Heart left ventricle (tissue), 16 donors: Measurements from ENCODE around the gene ZBTB20. TPM values are rescaled to one million over a fixed set of nuclear protein-coding genes. Genes with fewer than 3 reads are reported as not detected.

ENCODE experiments used
- ATAC-seq, 4 donors: fragments of 200-7000 bp; cut with Tn5 transposase; one replicate each; pipeline ENCODE4 v1.9.1; 2020 to 2022; ENCODE audit warnings: moderate library complexity in 4 of 4, mild to moderate bottlenecking in 3 of 4, moderate number of reproducible peaks in 1 of 4
- DNase-seq, 5 donors: peaks; one replicate each; pipeline ENCODE4 v3.0.0-alpha.2; 2020
- H3K27ac ChIP-seq, 12 donors: fragments of 200-600 bp; sonication (generic) in 4 of 12; one replicate each; pipeline versions ENCODE4 v1.5.0 to v1.8.0; 2016 to 2022; ENCODE audit warnings: mild to moderate bottlenecking in 2 of 12
- H3K27me3 ChIP-seq, 9 donors: fragments of 200-600 bp; sonication (generic) in 2 of 9; one replicate each; pipeline versions ENCODE4 v1.5.1 to v1.8.0; 2016 to 2022; ENCODE audit warnings: mild to moderate bottlenecking in 3 of 9
- H3K36me3 ChIP-seq, 9 donors: fragments of 200-600 bp; sonication (generic) in 2 of 9; one replicate each; pipeline versions ENCODE4 v1.5.0 to v1.8.0; 2018 to 2022; ENCODE audit warnings: mild to moderate bottlenecking in 2 of 9
- H3K4me1 ChIP-seq, 12 donors: fragments of 200-600 bp; sonication (generic) in 4 of 12; one replicate each; pipeline versions ENCODE4 v1.5.0 to v1.8.0; 2016 to 2022; ENCODE audit warnings: mild to moderate bottlenecking in 3 of 12
- H3K4me3 ChIP-seq, 12 donors: fragments of 200-600 bp; sonication (generic) in 4 of 12; one replicate each; pipeline versions ENCODE4 v1.5.0 to v1.8.0; 2017 to 2022; ENCODE audit warnings: mild to moderate bottlenecking in 9 of 12, moderate library complexity in 4 of 12
- H3K9me3 ChIP-seq, 12 donors: fragments of 200-600 bp; sonication (generic) in 4 of 12; one replicate each; pipeline versions ENCODE4 v1.5.0 to v1.8.0; 2016 to 2022; ENCODE audit warnings: mild to moderate bottlenecking in 1 of 12
- POLR2A ChIP-seq, 2 donors: fragments of 450-650 bp; IDR thresholded peaks; one replicate each; pipeline ENCODE4 v1.6.1; 2017; ENCODE audit warnings: antibody characterized with exemption in 2 of 2, mild to moderate bottlenecking in 2 of 2, moderate library complexity in 2 of 2
- WGBS, 4 donors: extraction: QIAGEN DNeasy Blood & Tissue Kit in 2 of 4; methylation state at CpG; one replicate each; pipeline versions ENCODE4 v1.1.5 to v1.1.7; 2013 to 2018; 5-methylcytosine and 5-hydroxymethylcytosine counted together
- intact Hi-C, 10 donors: fragments of 100-400 bp; cut with DNase I; formaldehyde crosslinking; loops; one replicate each; pipeline versions ENCODE4 v1.11.1 to v1.14.2; 2022
- polyA plus RNA-seq, 2 donors: library from polyadenylated mRNA; stranded (reverse); fragments of 200-250 nt; gene quantifications; one replicate each; pipeline ENCODE4 v1.2.3, GENCODE V29; 2013
- total RNA-seq, 9 donors: library from RNA; depleted of rRNA in 2 of 9; stranded (reverse); fragments of >200 nt in 2 of 9; fragmentation: NEBNext Ultra II Directional in 3 of 9; extraction: Animal tissue kit (Norgen Biotek cat#: 25700) in 3 of 9; gene quantifications; one replicate each; pipeline versions ENCODE4 v1.1.0 to v1.2.4, GENCODE V29; 2016 to 2023
- TF ChIP-seq, protein P1 (sequence below), 12 donors: fragments of 200-600 bp; sonication (generic) in 4 of 12; IDR thresholded peaks; one replicate each; pipeline versions ENCODE4 v1.5.0 to v1.8.0; 2018 to 2022; ENCODE audit warnings: antibody characterized with exemption in 12 of 12, mild to moderate bottlenecking in 5 of 12
- donor health status: ischemic (EF 13 %, LVEDD 7.1; RV severe dilation, severe dysfunction).
- donor health status: healthy with polysubstance abuse.
- donor health status: DM: no; HTN: yes; CAD: no.
- donor health status: DM: no; HTN: no; CAD: no.
- donor health status: ischemic (EF 25% LVEDD 6.9; RV normal size, moderate dysfunction).
- donor health status: ischemic (EF 25% LVEDD 5.7; RV mildly dilated, moderate dysfunction).
- donor health status: healthy.
- donor health status: DM: yes; HTN: yes; CAD: no.
- donor health status: ischemic (EF 35%, LVEDD 5.7; RV mildly dilated, moderate dysfunction).
- donor health status: nonischemic (EF 11% LVEDD 7.7; RV severe dilation, severe dysfunction).
- donor health status: DM: yes; HTN: yes; CAD: no.
- donor health status: PGD.
- donor health status: ischemic (EF 29% LVEDD 5.4; RV normal size, mild dysfunction).
- donor health status: nonischemic (EF 23%, LVEDD 6.1; RV moderate dilation, normal function).

The ZBTB20 gene
- total and polyA plus RNA-seq, 11 donors = 6.2 to 109 (median 77.3) TPM

DNA sequence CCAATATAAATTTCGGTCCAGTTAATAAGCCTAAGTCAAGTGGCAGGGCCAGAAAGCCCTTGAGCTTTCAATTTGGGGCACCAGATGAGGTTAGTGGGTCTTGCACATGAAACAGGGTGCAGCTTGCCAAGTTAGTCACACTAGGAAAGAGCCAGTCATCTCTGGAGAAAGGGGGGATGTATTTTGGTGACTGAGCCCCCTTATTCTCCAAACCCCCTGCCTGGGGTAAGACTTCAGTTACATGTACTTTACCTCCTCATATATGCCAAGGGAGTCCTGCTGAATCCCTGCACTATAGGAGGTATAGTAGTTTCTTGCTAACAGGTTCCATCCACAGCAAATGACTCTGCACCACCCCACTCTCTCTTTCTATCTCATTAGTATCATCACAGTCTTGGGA lies 790.6 kb downstream of the ZBTB20 start:
- Histone ChIP-seq H3K4me3 (no peak overlapping the region), H3K36me3 (peaks cover 0 to 9% (median 1%) of the 10 kb centered on the region in 9 donors), H3K4me1 (peaks cover 0 to 29% (median 7%) of the 10 kb centered on the region in 12 donors), H3K9me3 (no peaks in the 10 kb centered on the region), H3K27me3 (no peaks in the 10 kb centered on the region), H3K27ac (no peak overlapping the region)
- intact Hi-C loops = loop anchor here in 2 of 10 donors (10.0 kb wide), 1 partner anchor 808 kb away; no protein-coding TSS in a partner anchor
- WGBS, 4 donors = 74 to 98% (median 81%) methylated on average over 1 of the region's 1 CpG
- ATAC-seq = peak in 1 of 4 donors; percentile 22
- DNase-seq = no peak
- TF ChIP-seq POLR2A (IDR thresholded peaks at IDR 0.05) = no peak
- TF ChIP-seq, protein P1, sequence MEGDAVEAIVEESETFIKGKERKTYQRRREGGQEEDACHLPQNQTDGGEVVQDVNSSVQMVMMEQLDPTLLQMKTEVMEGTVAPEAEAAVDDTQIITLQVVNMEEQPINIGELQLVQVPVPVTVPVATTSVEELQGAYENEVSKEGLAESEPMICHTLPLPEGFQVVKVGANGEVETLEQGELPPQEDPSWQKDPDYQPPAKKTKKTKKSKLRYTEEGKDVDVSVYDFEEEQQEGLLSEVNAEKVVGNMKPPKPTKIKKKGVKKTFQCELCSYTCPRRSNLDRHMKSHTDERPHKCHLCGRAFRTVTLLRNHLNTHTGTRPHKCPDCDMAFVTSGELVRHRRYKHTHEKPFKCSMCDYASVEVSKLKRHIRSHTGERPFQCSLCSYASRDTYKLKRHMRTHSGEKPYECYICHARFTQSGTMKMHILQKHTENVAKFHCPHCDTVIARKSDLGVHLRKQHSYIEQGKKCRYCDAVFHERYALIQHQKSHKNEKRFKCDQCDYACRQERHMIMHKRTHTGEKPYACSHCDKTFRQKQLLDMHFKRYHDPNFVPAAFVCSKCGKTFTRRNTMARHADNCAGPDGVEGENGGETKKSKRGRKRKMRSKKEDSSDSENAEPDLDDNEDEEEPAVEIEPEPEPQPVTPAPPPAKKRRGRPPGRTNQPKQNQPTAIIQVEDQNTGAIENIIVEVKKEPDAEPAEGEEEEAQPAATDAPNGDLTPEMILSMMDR (IDR thresholded peaks at IDR 0.05) = no peak

DNA sequence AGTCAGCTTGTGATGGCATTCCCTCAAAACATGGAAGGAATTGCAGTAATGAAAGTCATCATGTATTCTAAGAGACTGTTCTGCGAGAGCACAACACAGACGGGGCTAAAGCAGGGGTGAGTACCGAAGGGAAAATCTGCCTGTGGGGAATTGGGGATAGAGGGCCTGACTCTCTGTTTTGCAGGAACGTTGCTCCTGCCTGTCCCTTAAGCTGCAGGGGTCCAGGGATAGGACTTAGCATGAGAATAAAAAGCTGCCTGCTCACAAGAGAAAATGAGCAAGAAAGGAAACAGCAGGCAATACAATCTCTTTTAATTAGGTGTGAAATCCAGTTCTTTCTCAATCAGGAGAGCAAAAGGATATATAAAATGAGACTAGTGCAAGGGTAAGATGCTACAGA lies 791.0 kb downstream of the ZBTB20 start:
- 60 to 68% (median 64%) methylated on average over 4 of the region's 4 CpGs for WGBS, 4 donors
- no peaks in the 10 kb centered on the region for H3K27me3 ChIP-seq
- TF ChIP-seq, protein P1 (IDR thresholded peaks at IDR 0.05) = no peak
- TF ChIP-seq POLR2A (IDR thresholded peaks at IDR 0.05) = no peak
- intact Hi-C loops = loop anchor here in 2 of 10 donors (10.0 kb wide), 1 partner anchor 809 kb away; no protein-coding TSS in a partner anchor
- no peak for DNase-seq
- H3K27ac ChIP-seq = no peak overlapping the region
- H3K36me3 ChIP-seq = peaks cover 0 to 14% (median 6%) of the 10 kb centered on the region in 9 donors
- no peak overlapping the region for H3K4me3 ChIP-seq
- H3K4me1 ChIP-seq = peaks cover 0 to 29% (median 7%) of the 10 kb centered on the region in 12 donors
- ATAC-seq = no peak
- no peaks in the 10 kb centered on the region for H3K9me3 ChIP-seq

DNA sequence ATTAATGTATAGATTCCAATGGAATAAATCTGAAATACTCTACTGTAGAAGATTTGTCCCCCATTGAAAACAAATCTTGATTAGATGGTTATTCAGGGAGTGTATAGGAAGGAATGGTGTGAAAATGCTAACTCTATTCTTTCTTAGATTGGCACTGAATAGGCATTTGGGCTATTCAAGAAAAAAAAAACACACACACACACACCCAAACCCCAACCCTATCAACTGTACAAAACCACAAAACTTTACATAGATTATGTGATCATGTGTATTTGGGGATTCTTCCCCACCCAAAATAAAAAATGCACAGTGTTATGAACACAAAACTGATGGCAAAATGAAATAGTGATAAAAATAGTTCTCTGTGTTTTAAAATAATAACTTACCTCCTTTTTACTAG lies 791.4 kb downstream of the ZBTB20 start:
- ATAC-seq (no peak), DNase-seq (no peak)
- peaks cover 0 to 29% (median 7%) of the 10 kb centered on the region in 12 donors for H3K4me1 ChIP-seq
- H3K4me3 ChIP-seq = no peak overlapping the region
- H3K9me3 ChIP-seq = no peaks in the 10 kb centered on the region
- TF ChIP-seq, protein P1 (IDR thresholded peaks at IDR 0.05) = no peak
- no peak for TF ChIP-seq POLR2A (IDR thresholded peaks at IDR 0.05)
- H3K36me3 ChIP-seq = peaks cover 0 to 18% (median 10%) of the 10 kb centered on the region in 9 donors
- intact Hi-C loops = loop anchor here in 2 of 10 donors (10.0 kb wide), 1 partner anchor 809 kb away; no protein-coding TSS in a partner anchor
- H3K27ac ChIP-seq = no peak overlapping the region
- no peaks in the 10 kb centered on the region for H3K27me3 ChIP-seq

DNA sequence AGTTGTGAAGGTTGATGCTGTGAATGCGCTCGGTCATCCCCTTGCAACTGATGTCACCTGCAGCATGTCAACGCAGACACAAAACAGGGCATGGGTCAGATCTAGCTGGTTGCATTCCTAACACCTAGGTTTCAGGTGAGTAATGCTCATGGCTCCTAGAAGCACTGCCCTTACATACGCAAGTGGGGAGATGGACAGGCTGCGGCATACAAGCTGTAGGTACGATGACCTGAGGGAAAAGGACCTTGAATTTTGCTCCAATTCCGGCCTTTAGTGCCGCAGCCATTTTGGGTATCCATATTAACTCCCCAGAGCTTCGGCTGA lies 795.3 kb downstream of the ZBTB20 start:
- Histone ChIP-seq H3K9me3 (no peaks in the 10 kb centered on the region), H3K4me1 (peaks cover 0 to 15% (median 4%) of the 10 kb centered on the region in 12 donors), H3K4me3 (no peak overlapping the region), H3K27ac (no peak overlapping the region), H3K36me3 (peaks cover 0 to 53% (median 27%) of the 10 kb centered on the region in 9 donors), H3K27me3 (no peaks in the 10 kb centered on the region)
- TF ChIP-seq, protein P1 (IDR thresholded peaks at IDR 0.05) = no peak
- no peak for ATAC-seq
- 95 to 98% (median 98%) methylated on average over 6 to 9 of the region's 9 CpGs for WGBS, 4 donors
- intact Hi-C loops = loop anchor here in 2 of 10 donors (10.0 kb wide), 1 partner anchor 813 kb away; no protein-coding TSS in a partner anchor
- DNase-seq = no peak
